Colonic mucosa (tissue), 4 donors: ENCODE measurements around the gene UTS2B. TPM values are rescaled to one million over a fixed set of nuclear protein-coding genes. Genes with fewer than 3 reads are reported as not detected.

Experiments
- DNase-seq: peaks from one replicate; pipeline ENCODE4 v3.0.0-alpha.2; 2020
- H3K27ac ChIP-seq: fragments of 200-600 bp; one replicate; pipeline ENCODE4 v1.8.0; 2021
- H3K27me3 ChIP-seq: fragments of 200-600 bp; one replicate; pipeline ENCODE4 v1.8.0; 2021
- H3K36me3 ChIP-seq: fragments of 200-600 bp; one replicate; pipeline ENCODE4 v1.8.0; 2021
- H3K4me1 ChIP-seq: fragments of 200-600 bp; one replicate; pipeline ENCODE4 v1.8.0; 2021; ENCODE audit warnings: mild to moderate bottlenecking
- H3K4me3 ChIP-seq: fragments of 200-600 bp; one replicate; pipeline ENCODE4 v1.8.0; 2021
- H3K9ac ChIP-seq, 2 donors: one replicate each; pipeline ENCODE4 v1.7.0; 2013; ENCODE audit warnings: control low read depth in 2 of 2, low read depth in 2 of 2, low read length in 2 of 2
- H3K9me3 ChIP-seq: fragments of 200-600 bp; one replicate; pipeline ENCODE4 v1.8.0; 2021
- CTCF ChIP-seq: fragments of 200-600 bp; IDR thresholded peaks from one replicate; pipeline ENCODE4 v1.8.0; 2022; ENCODE audit warnings: antibody characterized with exemption, mild to moderate bottlenecking
- intact Hi-C: fragments of 100-400 bp; cut with DNase I; formaldehyde crosslinking; loops from one replicate; pipeline ENCODE4 v1.14.1; 2022
- total RNA-seq, 2 donors: library from RNA; stranded (reverse); fragmentation: NEBNext Ultra II Directional in 1 of 2; extraction: Animal tissue kit (Norgen Biotek cat#: 25700) in 1 of 2; gene quantifications; one replicate each; pipeline ENCODE4 v1.2.1, GENCODE V29; 2021
- donor health status: healthy.
- donor health status: DM: no; HTN: no; CAD: no.
- donor health status: DM: no; HTN: no; CAD: no.

The UTS2B gene
- under 1 TPM in 1 of 2 donors, not detected in 1; 0.69 TPM for total RNA-seq

- Histone ChIP-seq H3K4me3 (peak within 1 kb of the TSS; percentile 66), H3K27me3 (no peaks in the 10 kb centered on the region), H3K9ac (peak within 1 kb of the TSS; percentile 85 to 87), H3K36me3 (no peaks in the 10 kb centered on the region), H3K4me1 (no peaks in the 10 kb centered on the region), H3K9me3 (no peaks in the 10 kb centered on the region), H3K27ac (peak within 1 kb of the TSS; percentile 78)
- DNase-seq: peak; percentile 64
- intact Hi-C loops: no loop called here
- TF ChIP-seq CTCF: no peak
Measured at GRCh38 chr3:191329654-191330529, at the start of gene UTS2B. Gene UTS2B (minus strand): TSS chr3:191330526. CDS start chr3:191282189, 48,337 bp downstream.

- H3K4me1 ChIP-seq: no peaks in the 10 kb centered on the region
- no peak for TF ChIP-seq CTCF
- DNase-seq: no peak
- no peaks in the 10 kb centered on the region for H3K27me3 ChIP-seq
- H3K9ac ChIP-seq: no peak overlapping the region
- peaks cover 4% of the 10 kb centered on the region for H3K36me3 ChIP-seq
- H3K27ac ChIP-seq: no peak overlapping the region
- intact Hi-C loops: loop anchor here (10.0 kb wide), 1 partner anchor 145 kb away; no protein-coding TSS in a partner anchor
- H3K9me3 ChIP-seq: no peaks in the 10 kb centered on the region
- no peak overlapping the region for H3K4me3 ChIP-seq
Measured at GRCh38 chr3:191380001-191380400, 49.7 kb upstream of the UTS2B start.

- intact Hi-C loops: no loop called here
- no peak for TF ChIP-seq CTCF
- H3K27ac ChIP-seq: no peak overlapping the region
- H3K36me3 ChIP-seq: peaks cover 4% of the 10 kb centered on the region
- no peak overlapping the region for H3K9ac ChIP-seq
- no peaks in the 10 kb centered on the region for H3K4me1 ChIP-seq
- no peaks in the 10 kb centered on the region for H3K27me3 ChIP-seq
- H3K4me3 ChIP-seq: no peak overlapping the region
- no peaks in the 10 kb centered on the region for H3K9me3 ChIP-seq
- DNase-seq: no peak
Measured at GRCh38 chr3:191379446-191379845, 49.1 kb upstream of the UTS2B start.

GRCh38 chr3:191378142-191378812 lies 48.0 kb upstream of the UTS2B start:
- H3K27ac ChIP-seq: no peak overlapping the region
- no peak for TF ChIP-seq CTCF
- peaks cover 4% of the 10 kb centered on the region for H3K36me3 ChIP-seq
- no peak overlapping the region for H3K9ac ChIP-seq
- no peaks in the 10 kb centered on the region for H3K4me1 ChIP-seq
- H3K4me3 ChIP-seq: no peak overlapping the region
- DNase-seq: no peak
- no peaks in the 10 kb centered on the region for H3K9me3 ChIP-seq
- intact Hi-C loops: no loop called here
- no peaks in the 10 kb centered on the region for H3K27me3 ChIP-seq

- Histone ChIP-seq H3K27ac (peak overlapping the region; percentile 39), H3K9ac (no peak overlapping the region)
- peak; percentile 23 for DNase-seq
Measured at GRCh38 chr3:191376516-191377141, 46.3 kb upstream of the UTS2B start.

More at GRCh38 chr3:191376516-191377141, 46.3 kb upstream of the UTS2B start:
- no peaks in the 10 kb centered on the region for H3K27me3 ChIP-seq
- H3K36me3 ChIP-seq: no peaks in the 10 kb centered on the region
- no peaks in the 10 kb centered on the region for H3K9me3 ChIP-seq
- TF ChIP-seq CTCF: no peak
- no peak overlapping the region for H3K4me3 ChIP-seq
- intact Hi-C loops: no loop called here
- no peaks in the 10 kb centered on the region for H3K4me1 ChIP-seq
